ENCODE measurements around the gene LCN2. TPM values are rescaled to one million over a fixed set of nuclear protein-coding genes. Genes with fewer than 3 reads are reported as not detected.

Gene LCN2
- total RNA-seq, 1 experiment from 2014 or later: not detected

DNA sequence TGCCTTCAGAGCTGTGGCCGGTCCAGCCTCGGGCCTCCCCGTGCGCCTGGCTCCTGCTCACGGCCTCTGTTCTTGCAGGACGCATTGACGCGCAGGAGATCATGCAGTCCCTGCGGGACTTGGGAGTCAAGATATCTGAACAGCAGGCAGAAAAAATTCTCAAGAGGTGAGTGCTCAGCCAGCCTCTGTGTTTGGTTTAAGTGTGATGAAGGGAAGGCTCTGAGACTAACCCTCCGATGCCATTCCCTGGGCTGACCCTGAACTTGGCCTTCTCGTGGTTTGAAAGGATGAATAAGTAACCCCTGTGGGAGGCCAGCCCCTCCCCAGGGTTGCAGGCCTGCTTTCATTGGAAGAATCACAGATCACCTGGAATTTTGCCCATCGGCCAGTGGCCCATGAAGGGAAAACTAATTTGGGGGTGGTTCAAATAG is 48.0 kb upstream of the LCN2 start:
- intact Hi-C loops (cut with micrococcal nuclease; ENCODE audit: unreplicated experiment): no loop called here
- BruUV-seq (replicated peaks): no TSS peak
- CTCF ChIA-PET: interaction anchor here (1.1 kb wide), 1 partner anchor 16 kb away, joined by 5 read pairs; no protein-coding TSS in a partner anchor

DNA sequence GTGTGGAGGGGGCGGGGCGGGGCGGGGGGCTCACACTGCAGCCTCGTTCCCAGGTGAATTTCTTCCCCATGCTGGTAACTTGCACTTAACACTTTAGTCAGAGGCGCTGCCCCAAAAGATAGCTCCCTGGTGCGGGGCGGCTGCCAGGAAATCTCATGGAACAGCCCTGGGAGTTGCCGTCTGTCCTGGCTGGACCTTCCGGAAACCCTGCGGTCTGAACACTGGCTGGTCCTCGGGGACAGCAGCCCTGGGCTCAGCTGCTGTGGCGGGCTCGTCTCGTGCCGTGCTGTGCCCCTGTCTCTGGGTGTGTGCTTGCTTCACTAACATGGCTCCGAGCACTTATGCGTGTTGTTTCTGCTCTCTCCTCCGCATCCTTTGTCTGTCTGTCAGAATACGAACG is 47.6 kb upstream of the LCN2 start:
- no peaks in the 10 kb centered on the region for H3K9me3 ChIP-seq (ENCODE audit: low read depth, low read length, poor library complexity, severe bottlenecking)
- H3K27ac ChIP-seq (ENCODE audit: low read depth, low read length, poor library complexity, severe bottlenecking): no peak overlapping the region
- no peak for DNase-seq (ENCODE audit: low spot score)
- H3K27me3 ChIP-seq (replicated peaks; ENCODE audit: insufficient read depth, low read depth, low read length, poor library complexity): no peaks in the 10 kb centered on the region
- H3K36me3 ChIP-seq (ENCODE audit: insufficient read depth, low read length, poor library complexity, severe bottlenecking): peaks cover 53% of the 10 kb centered on the region
- H3K4me1 ChIP-seq (ENCODE audit: insufficient read depth, low read length, poor library complexity, severe bottlenecking): peaks cover 28% of the 10 kb centered on the region
- TF ChIP-seq, protein P1, sequence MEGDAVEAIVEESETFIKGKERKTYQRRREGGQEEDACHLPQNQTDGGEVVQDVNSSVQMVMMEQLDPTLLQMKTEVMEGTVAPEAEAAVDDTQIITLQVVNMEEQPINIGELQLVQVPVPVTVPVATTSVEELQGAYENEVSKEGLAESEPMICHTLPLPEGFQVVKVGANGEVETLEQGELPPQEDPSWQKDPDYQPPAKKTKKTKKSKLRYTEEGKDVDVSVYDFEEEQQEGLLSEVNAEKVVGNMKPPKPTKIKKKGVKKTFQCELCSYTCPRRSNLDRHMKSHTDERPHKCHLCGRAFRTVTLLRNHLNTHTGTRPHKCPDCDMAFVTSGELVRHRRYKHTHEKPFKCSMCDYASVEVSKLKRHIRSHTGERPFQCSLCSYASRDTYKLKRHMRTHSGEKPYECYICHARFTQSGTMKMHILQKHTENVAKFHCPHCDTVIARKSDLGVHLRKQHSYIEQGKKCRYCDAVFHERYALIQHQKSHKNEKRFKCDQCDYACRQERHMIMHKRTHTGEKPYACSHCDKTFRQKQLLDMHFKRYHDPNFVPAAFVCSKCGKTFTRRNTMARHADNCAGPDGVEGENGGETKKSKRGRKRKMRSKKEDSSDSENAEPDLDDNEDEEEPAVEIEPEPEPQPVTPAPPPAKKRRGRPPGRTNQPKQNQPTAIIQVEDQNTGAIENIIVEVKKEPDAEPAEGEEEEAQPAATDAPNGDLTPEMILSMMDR (conservative IDR thresholded peaks at IDR 0.05; ENCODE audit: low read depth, low read length): no peak
- TF ChIP-seq EZH2 (IDR thresholded peaks at IDR 0.05; ENCODE audit: borderline replicate concordance, low read depth, low read length, poor library complexity, severe bottlenecking): no peak
- intact Hi-C loops (cut with micrococcal nuclease; ENCODE audit: unreplicated experiment): no loop called here
- POLR2A ChIA-PET (ENCODE audit: low non-redundant PET): no interaction called here
- no TSS peak for BruUV-seq (replicated peaks)
- CTCF ChIA-PET: no interaction called here
- no peak overlapping the region for H3K4me3 ChIP-seq (ENCODE audit: low read depth, low read length, poor library complexity, severe bottlenecking)

More for the DNA sequence above, 48.0 kb upstream of the LCN2 start:
- Histone ChIP-seq H3K9me3 (ENCODE audit: low read depth, low read length, poor library complexity, severe bottlenecking) (no peaks in the 10 kb centered on the region), H3K27ac (ENCODE audit: low read depth, low read length, poor library complexity, severe bottlenecking) (no peak overlapping the region), H3K4me1 (ENCODE audit: insufficient read depth, low read length, poor library complexity, severe bottlenecking) (peaks cover 28% of the 10 kb centered on the region), H3K4me3 (ENCODE audit: low read depth, low read length, poor library complexity, severe bottlenecking) (no peak overlapping the region), H3K36me3 (ENCODE audit: insufficient read depth, low read length, poor library complexity, severe bottlenecking) (peaks cover 48% of the 10 kb centered on the region), H3K27me3 (replicated peaks; ENCODE audit: insufficient read depth, low read depth, low read length, poor library complexity) (no peaks in the 10 kb centered on the region)
- TF ChIP-seq EZH2 (IDR thresholded peaks at IDR 0.05; ENCODE audit: borderline replicate concordance, low read depth, low read length, poor library complexity, severe bottlenecking): no peak
- TF ChIP-seq, protein P1 (conservative IDR thresholded peaks at IDR 0.05; ENCODE audit: low read depth, low read length): no peak
- POLR2A ChIA-PET (ENCODE audit: low non-redundant PET): no interaction called here
- DNase-seq (ENCODE audit: low spot score): no peak

DNA sequence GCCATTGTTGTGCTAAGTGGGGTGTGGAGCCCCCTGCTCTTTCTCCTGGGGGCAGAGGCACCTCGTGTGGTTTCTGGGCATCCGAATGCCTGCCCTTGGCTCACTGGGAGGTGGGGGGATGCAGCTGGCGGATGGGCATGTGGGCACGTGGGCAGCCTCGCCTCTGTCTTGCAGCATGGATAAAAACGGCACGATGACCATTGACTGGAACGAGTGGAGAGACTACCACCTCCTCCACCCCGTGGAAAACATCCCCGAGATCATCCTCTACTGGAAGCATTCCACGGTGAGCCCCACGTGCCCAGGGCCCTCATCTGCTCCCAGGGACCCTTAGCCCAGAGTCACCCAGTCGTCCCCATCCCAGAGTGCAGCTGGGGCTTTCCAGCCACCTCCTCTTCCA is 47.1 kb upstream of the LCN2 start:
- TF ChIP-seq, protein P1 (conservative IDR thresholded peaks at IDR 0.05; ENCODE audit: low read depth, low read length): no peak
- TF ChIP-seq EZH2 (IDR thresholded peaks at IDR 0.05; ENCODE audit: borderline replicate concordance, low read depth, low read length, poor library complexity, severe bottlenecking): no peak
- ChIA-PET POLR2A (ENCODE audit: low non-redundant PET) (no interaction called here), CTCF (no interaction called here)
- no TSS peak for BruUV-seq (replicated peaks)
- intact Hi-C loops (cut with micrococcal nuclease; ENCODE audit: unreplicated experiment): no loop called here
- Histone ChIP-seq H3K36me3 (ENCODE audit: insufficient read depth, low read length, poor library complexity, severe bottlenecking) (peaks cover 58% of the 10 kb centered on the region), H3K27ac (ENCODE audit: low read depth, low read length, poor library complexity, severe bottlenecking) (no peak overlapping the region), H3K27me3 (replicated peaks; ENCODE audit: insufficient read depth, low read depth, low read length, poor library complexity) (no peaks in the 10 kb centered on the region), H3K9me3 (ENCODE audit: low read depth, low read length, poor library complexity, severe bottlenecking) (no peaks in the 10 kb centered on the region), H3K4me1 (ENCODE audit: insufficient read depth, low read length, poor library complexity, severe bottlenecking) (peaks cover 28% of the 10 kb centered on the region), H3K4me3 (ENCODE audit: low read depth, low read length, poor library complexity, severe bottlenecking) (no peak overlapping the region)
- DNase-seq (ENCODE audit: low spot score): no peak
